Raji (cell line): ENCODE results near the gene KLC1.

ENCODE experiments used
- POLR2A ChIP-seq: IDR thresholded peaks from 2 replicates; pipeline ENCODE4 v1.6.1; 2011; ENCODE audit warnings: low read depth, low read length, control low read depth; ENCODE audit not compliant: insufficient read depth

The KLC1 gene

GRCh38 chr14:103725739-103726395 is 96.9 kb downstream of the KLC1 start:
- TF ChIP-seq POLR2A: no peak

- TF ChIP-seq POLR2A: no peak
Measured at GRCh38 chr14:103726474-103726873, 97.5 kb downstream of the KLC1 start.

GRCh38 chr14:103727313-103727980 is 98.4 kb downstream of the KLC1 start:
- no peak for TF ChIP-seq POLR2A

GRCh38 chr14:103728141-103728540 is 99.1 kb downstream of the KLC1 start:
- no peak for TF ChIP-seq POLR2A

- TF ChIP-seq POLR2A: no peak
Measured at GRCh38 chr14:103728721-103729120, 99.7 kb downstream of the KLC1 start.

GRCh38 chr14:103729496-103730448 is 100.8 kb downstream of the KLC1 start:
- no peak for TF ChIP-seq POLR2A

GRCh38 chr14:103730490-103731035 is 101.6 kb downstream of the KLC1 start:
- no peak for TF ChIP-seq POLR2A

- no peak for TF ChIP-seq POLR2A
Measured at GRCh38 chr14:103731481-103731880, 102.5 kb downstream of the KLC1 start.

- no peak for TF ChIP-seq POLR2A
Measured at GRCh38 chr14:103731916-103732867, 103.2 kb downstream of the KLC1 start.

- TF ChIP-seq POLR2A: no peak
Measured at GRCh38 chr14:103732868-103733620, 104.0 kb downstream of the KLC1 start.

- TF ChIP-seq POLR2A: no peak
Measured at GRCh38 chr14:103733651-103734050, 104.6 kb downstream of the KLC1 start.

GRCh38 chr14:103734081-103734888 is 105.3 kb downstream of the KLC1 start:
- TF ChIP-seq POLR2A: no peak

GRCh38 chr14:103735022-103735421 is 106.0 kb downstream of the KLC1 start:
- TF ChIP-seq POLR2A: no peak

GRCh38 chr14:103735439-103735814 is 106.4 kb downstream of the KLC1 start:
- TF ChIP-seq POLR2A: no peak
